Astrocyte (in vitro differentiated cells and primary cell): ENCODE data around the gene SCNN1G. TPM values are rescaled to one million over a fixed set of nuclear protein-coding genes. Genes with fewer than 3 reads are reported as not detected.

ENCODE experiments used
- DNase-seq: peaks from one replicate; pipeline ENCODE4 v3.0.0-alpha.2; 2010; ENCODE audit warnings: low read depth
- FAIRE-seq: peaks from 2 replicates; lab custom pipeline; 2011; peaks lifted over from hg19 to GRCh38; lab: Jason Lieb, UNC
- H2AFZ ChIP-seq: 2 replicates; pipeline ENCODE4 v1.6.0; 2012; ENCODE audit warnings: low read depth, low read length, inconsistent platforms
- H3K27ac ChIP-seq: 2 replicates; pipeline ENCODE4 v1.5.1; 2011; ENCODE audit warnings: low read depth, low read length, inconsistent platforms
- H3K27me3 ChIP-seq: 2 replicates; pipeline ENCODE4 v1.6.0; 2011; ENCODE audit warnings: low read length, inconsistent platforms; ENCODE audit not compliant: insufficient read depth
- H3K36me3 ChIP-seq: 2 replicates; pipeline ENCODE4 v1.5.1; 2011; ENCODE audit warnings: low read length, inconsistent platforms; ENCODE audit not compliant: insufficient read depth
- H3K4me1 ChIP-seq: 2 replicates; pipeline ENCODE4 v1.5.1; 2011; ENCODE audit warnings: low read length, inconsistent platforms; ENCODE audit not compliant: insufficient read depth
- H3K4me2 ChIP-seq: 2 replicates; pipeline ENCODE4 v1.6.0; 2012; ENCODE audit warnings: low read length, inconsistent platforms
- H3K4me3 ChIP-seq: 2 replicates; pipeline ENCODE4 v1.5.1; 2011; ENCODE audit warnings: low read depth, mild to moderate bottlenecking, low read length, inconsistent platforms; ENCODE audit not compliant: insufficient read depth
- H3K79me2 ChIP-seq: 2 replicates; pipeline ENCODE4 v1.6.0; 2012; ENCODE audit warnings: mild to moderate bottlenecking, low read length, inconsistent platforms; ENCODE audit not compliant: insufficient read depth
- H3K9ac ChIP-seq: 2 replicates; pipeline ENCODE4 v1.6.0; 2012; ENCODE audit warnings: mild to moderate bottlenecking, low read length, inconsistent platforms
- H3K9me3 ChIP-seq: 2 replicates; pipeline ENCODE4 v1.5.1; 2012; ENCODE audit warnings: low read depth, mild to moderate bottlenecking, low read length, inconsistent platforms; ENCODE audit not compliant: insufficient read depth
- H4K20me1 ChIP-seq: 2 replicates; pipeline ENCODE4 v1.6.0; 2012; ENCODE audit warnings: low read length, inconsistent platforms; ENCODE audit not compliant: insufficient read depth
- H3K27ac Mint-ChIP-seq: one replicate; pipeline ENCODE4 v1.8.0; 2021; ENCODE audit warnings: mild to moderate bottlenecking, mixed read lengths; ENCODE audit not compliant: unreplicated experiment
- H3K27me3 Mint-ChIP-seq: one replicate; pipeline ENCODE4 v1.8.0; 2021; ENCODE audit warnings: low read depth, mixed read lengths; ENCODE audit not compliant: unreplicated experiment
- H3K36me3 Mint-ChIP-seq: one replicate; pipeline ENCODE4 v1.8.0; 2021; ENCODE audit warnings: low read depth, mixed read lengths; ENCODE audit not compliant: unreplicated experiment
- H3K4me1 Mint-ChIP-seq: one replicate; pipeline ENCODE4 v1.8.0; 2021; ENCODE audit warnings: low read depth, mixed read lengths; ENCODE audit not compliant: unreplicated experiment
- H3K4me3 Mint-ChIP-seq: one replicate; pipeline ENCODE4 v1.8.0; 2021; ENCODE audit warnings: mild to moderate bottlenecking, moderate library complexity, mixed read lengths; ENCODE audit not compliant: unreplicated experiment
- H3K9me3 Mint-ChIP-seq: one replicate; pipeline ENCODE4 v1.8.0; 2021; ENCODE audit warnings: mild to moderate bottlenecking, mixed read lengths; ENCODE audit not compliant: unreplicated experiment
- CTCF ChIP-seq: IDR thresholded peaks from 2 replicates; pipeline ENCODE4 v1.5.1; 2011; ENCODE audit warnings: low read depth, mild to moderate bottlenecking, inconsistent platforms, low read length, moderate library complexity; ENCODE audit not compliant: insufficient read depth
- EZH2 ChIP-seq: IDR thresholded peaks from 2 replicates; pipeline ENCODE4 v1.6.1; 2012; ENCODE audit warnings: mild to moderate bottlenecking, low read length, inconsistent platforms; ENCODE audit not compliant: insufficient read depth
- total RNA-seq: library from RNA; stranded (reverse); gene quantifications from 2 replicates; pipeline ENCODE4 v1.2.1, GENCODE V29; 2021

Gene SCNN1G
- total RNA-seq, 1 donor from 2014 or later = not detected

GRCh38 chr16:23149267-23149992 lies 33.1 kb upstream of the SCNN1G start, which contains the start of gene USP31:
TSS of gene USP31 (minus strand) at chr16:23149452. CDS start at chr16:23149270, 182 bp downstream.
- H3K27ac Mint-ChIP-seq = peak within 1 kb of the TSS; percentile 90
- Histone ChIP-seq H3K9ac (peak within 1 kb of the TSS; percentile 78), H3K4me2 (peak within 1 kb of the TSS; percentile 99), H4K20me1 (peaks cover 22% of the 10 kb centered on the region), H2AFZ (peak within 1 kb of the TSS; percentile 100), H3K9me3 (no peaks in the 10 kb centered on the region), H3K4me1 (peaks cover 21% of the 10 kb centered on the region), H3K27ac (peak within 1 kb of the TSS; percentile 39), H3K27me3 (no peaks in the 10 kb centered on the region), H3K79me2 (peaks cover 36% of the 10 kb centered on the region), H3K36me3 (no peaks in the 10 kb centered on the region), H3K4me3 (peak within 1 kb of the TSS; percentile 76)
- peaks cover 1% of the 10 kb centered on the region for H3K36me3 Mint-ChIP-seq
- H3K27me3 Mint-ChIP-seq = peaks cover 24% of the 10 kb centered on the region
- H3K4me1 Mint-ChIP-seq = peaks cover 15% of the 10 kb centered on the region
- H3K9me3 Mint-ChIP-seq = no peaks in the 10 kb centered on the region
- peak within 1 kb of the TSS; percentile 96 for H3K4me3 Mint-ChIP-seq
- DNase-seq (peak; percentile 90), FAIRE-seq (no peak)
- no peak for TF ChIP-seq EZH2
- no peak for TF ChIP-seq CTCF

GRCh38 chr16:23149993-23150364 lies 32.6 kb upstream of the SCNN1G start:
- Histone ChIP-seq H3K79me2 (peaks cover 31% of the 10 kb centered on the region), H3K4me2 (peak overlapping the region; percentile 99), H3K9ac (peak overlapping the region; percentile 64), H3K27me3 (no peaks in the 10 kb centered on the region), H3K36me3 (no peaks in the 10 kb centered on the region), H3K4me3 (peak overlapping the region; percentile 71), H2AFZ (peak overlapping the region; percentile 100), H3K4me1 (peaks cover 18% of the 10 kb centered on the region), H4K20me1 (peaks cover 19% of the 10 kb centered on the region), H3K9me3 (no peaks in the 10 kb centered on the region), H3K27ac (no peak overlapping the region)
- Mint-ChIP-seq H3K4me3 (peak overlapping the region; percentile 91), H3K9me3 (no peaks in the 10 kb centered on the region), H3K27me3 (peaks cover 24% of the 10 kb centered on the region), H3K36me3 (peaks cover 1% of the 10 kb centered on the region), H3K27ac (peak overlapping the region; percentile 31), H3K4me1 (peaks cover 13% of the 10 kb centered on the region)
- FAIRE-seq = no peak
- no peak for TF ChIP-seq CTCF
- TF ChIP-seq EZH2 = no peak
- no peak for DNase-seq
